G401 (cell line): ENCODE data around the gene CSAD. TPM values are rescaled to one million over a fixed set of nuclear protein-coding genes. Genes with fewer than 3 reads are reported as not detected.

Experiments used
- DNase-seq: peaks from one replicate; pipeline ENCODE4 v3.0.0-alpha.2; 2015; ENCODE audit warnings: low spot score
- in situ Hi-C: cut with HindIII; loops from 2 replicates; pipeline ENCODE4 v1.10.0; 2016; ENCODE audit warnings: low sequenced_read_pairs, mixed read lengths
- total RNA-seq: library from RNA; depleted of rRNA; stranded (reverse); fragments of >200 nt; shearing (Covaris generic); gene quantifications from 2 replicates; pipeline ENCODE4 v1.2.3, GENCODE V29; 2014; rRNA removed

CSAD gene
- total RNA-seq = 2.0 and 7.2 TPM in 2 replicates

GRCh38 chr12:53180220-53180930 lies at the start of gene CSAD, which contains the start of gene ZNF740:
CSAD (minus strand) TSS chr12:53180925; CDS start chr12:53173470, 7,455 bp downstream.
ZNF740 (plus strand) TSS chr12:53180722; CDS start chr12:53181984, 1,262 bp downstream.
- in situ Hi-C loops = no loop called here
- DNase-seq = peak; percentile 97

- DNase-seq = no peak
- in situ Hi-C loops = no loop called here
Measured at GRCh38 chr12:53230108-53230845, 49.6 kb upstream of the CSAD start.

- no peak for DNase-seq
- in situ Hi-C loops = no loop called here
Measured at GRCh38 chr12:53229454-53229853, 48.7 kb upstream of the CSAD start.

GRCh38 chr12:53227836-53228235 lies 47.1 kb upstream of the CSAD start:
- DNase-seq = no peak
- in situ Hi-C loops = no loop called here

- DNase-seq = no peak
- in situ Hi-C loops = no loop called here
Measured at GRCh38 chr12:53227341-53227740, 46.6 kb upstream of the CSAD start.

- DNase-seq = no peak
- in situ Hi-C loops = no loop called here
Measured at GRCh38 chr12:53226815-53227214, 46.1 kb upstream of the CSAD start.

GRCh38 chr12:53225635-53226424 lies 45.1 kb upstream of the CSAD start:
- in situ Hi-C loops = no loop called here
- DNase-seq = peak; percentile 71

GRCh38 chr12:53224897-53225634 lies 44.3 kb upstream of the CSAD start:
- peak; percentile 50 for DNase-seq
- in situ Hi-C loops = no loop called here

GRCh38 chr12:53224061-53224896 lies 43.6 kb upstream of the CSAD start:
- DNase-seq = peak; percentile 81
- in situ Hi-C loops = no loop called here

- in situ Hi-C loops = no loop called here
- DNase-seq = no peak
Measured at GRCh38 chr12:53223389-53224060, 42.8 kb upstream of the CSAD start.

- DNase-seq = no peak
- in situ Hi-C loops = no loop called here
Measured at GRCh38 chr12:53222806-53223261, 42.1 kb upstream of the CSAD start.

GRCh38 chr12:53222170-53222721 lies 41.5 kb upstream of the CSAD start:
- DNase-seq = no peak
- in situ Hi-C loops = no loop called here

- DNase-seq = peak; percentile 53
- in situ Hi-C loops = no loop called here
Measured at GRCh38 chr12:53221203-53222080, 40.7 kb upstream of the CSAD start.

GRCh38 chr12:53220694-53221202 lies 40.0 kb upstream of the CSAD start:
- in situ Hi-C loops = no loop called here
- peak; percentile 85 for DNase-seq

GRCh38 chr12:53219956-53220693 lies 39.4 kb upstream of the CSAD start:
- in situ Hi-C loops = loop anchor here (10.0 kb wide), 1 partner anchor 65 kb away; no protein-coding TSS in a partner anchor

More at GRCh38 chr12:53219956-53220693, 39.4 kb upstream of the CSAD start:
- peak; percentile 90 for DNase-seq
